Nephron progenitor cell (in vitro differentiated cells): ENCODE measurements around the gene TBC1D25.
A peak's percentile ranks its signal among the peaks of the same experiment; 100 is the strongest.
"Not testable (repeated sequence)": the region's sequence is repeated elsewhere in the genome, so short reads cannot be mapped to it uniquely, and the experiment has no call there.

Experiments
- DNase-seq: peaks from one replicate; pipeline ENCODE4 v3.0.0; 2021
- H3K27ac Mint-ChIP-seq: 2 replicates; pipeline ENCODE4 v1.8.0; 2021; ENCODE audit warnings: mild to moderate bottlenecking, moderate library complexity, mixed read lengths
- H3K27me3 Mint-ChIP-seq: 2 replicates; pipeline ENCODE4 v1.8.0; 2021; ENCODE audit warnings: mild to moderate bottlenecking, low read depth, mixed read lengths; ENCODE audit not compliant: poor library complexity
- H3K36me3 Mint-ChIP-seq: 2 replicates; pipeline ENCODE4 v1.8.0; 2021; ENCODE audit warnings: low read depth, mixed read lengths
- H3K4me1 Mint-ChIP-seq: 2 replicates; pipeline ENCODE4 v1.8.0; 2021; ENCODE audit warnings: mixed read lengths
- H3K4me3 Mint-ChIP-seq: 2 replicates; pipeline ENCODE4 v1.8.0; 2021; ENCODE audit warnings: mild to moderate bottlenecking, moderate library complexity, mixed read lengths
- H3K9me3 Mint-ChIP-seq: 2 replicates; pipeline ENCODE4 v1.8.0; 2021; ENCODE audit warnings: mild to moderate bottlenecking, moderate library complexity, mixed read lengths
- CTCF ChIP-seq: fragments of 200-600 bp; sonication (generic); IDR thresholded peaks from 2 replicates; pipeline ENCODE4 v1.5.0; 2021; ENCODE audit warnings: antibody characterized with exemption

TBC1D25 gene

GRCh38 chrX:48533165-48533564 is 6.3 kb upstream of the TBC1D25 start:
- Mint-ChIP-seq H3K27me3 (no peaks in the 10 kb centered on the region), H3K4me3 (no peak overlapping the region), H3K4me1 (no peaks in the 10 kb centered on the region), H3K36me3 (peaks cover 32% of the 10 kb centered on the region), H3K9me3 (peaks cover 63% of the 10 kb centered on the region), H3K27ac (no peak overlapping the region)
- TF ChIP-seq CTCF, result no peak
- no peak for DNase-seq

- peaks cover 48% of the 10 kb centered on the region for H3K9me3 Mint-ChIP-seq
- TF ChIP-seq CTCF, result no peak
- H3K27ac Mint-ChIP-seq, result no peak overlapping the region
Observed at GRCh38 chrX:48538641-48539344, 721 bp upstream of the TBC1D25 start.

GRCh38 chrX:48540028-48540375 is 488 bp downstream of the TBC1D25 start:
- H3K36me3 Mint-ChIP-seq, result peaks cover 41% of the 10 kb centered on the region
- TF ChIP-seq CTCF, result no peak
- peak overlapping the region; percentile 60 for H3K27ac Mint-ChIP-seq
- H3K4me3 Mint-ChIP-seq, result peak overlapping the region; percentile 88
- no peak for DNase-seq
- H3K27me3 Mint-ChIP-seq, result peaks cover 2% of the 10 kb centered on the region
- H3K9me3 Mint-ChIP-seq, result peaks cover 44% of the 10 kb centered on the region
- peaks cover 11% of the 10 kb centered on the region for H3K4me1 Mint-ChIP-seq

More at GRCh38 chrX:48538641-48539344, 721 bp upstream of the TBC1D25 start:
- peaks cover 33% of the 10 kb centered on the region for H3K36me3 Mint-ChIP-seq
- peaks cover 11% of the 10 kb centered on the region for H3K4me1 Mint-ChIP-seq
- peaks cover 2% of the 10 kb centered on the region for H3K27me3 Mint-ChIP-seq
- DNase-seq, result no peak
- H3K4me3 Mint-ChIP-seq, result peak overlapping the region; percentile 88

GRCh38 chrX:48540480-48540879 is 966 bp downstream of the TBC1D25 start:
- Mint-ChIP-seq H3K27me3 (peaks cover 2% of the 10 kb centered on the region), H3K4me3 (peak overlapping the region; percentile 88), H3K27ac (no peak overlapping the region), H3K4me1 (peaks cover 11% of the 10 kb centered on the region), H3K36me3 (peaks cover 44% of the 10 kb centered on the region), H3K9me3 (peaks cover 42% of the 10 kb centered on the region)
- TF ChIP-seq CTCF, result no peak
- DNase-seq, result no peak

GRCh38 chrX:48541140-48541814 is 1.8 kb downstream of the TBC1D25 start:
- H3K4me1 Mint-ChIP-seq, result peaks cover 11% of the 10 kb centered on the region
- peaks cover 46% of the 10 kb centered on the region for H3K36me3 Mint-ChIP-seq
- H3K9me3 Mint-ChIP-seq, result peaks cover 38% of the 10 kb centered on the region
- H3K4me3 Mint-ChIP-seq, result peak overlapping the region; percentile 58
- peaks cover 2% of the 10 kb centered on the region for H3K27me3 Mint-ChIP-seq
- TF ChIP-seq CTCF, result no peak
- no peak for DNase-seq
- no peak overlapping the region for H3K27ac Mint-ChIP-seq

- Mint-ChIP-seq H3K36me3 (peaks cover 34% of the 10 kb centered on the region), H3K4me3 (no peak overlapping the region), H3K27ac (no peak overlapping the region), H3K4me1 (no peaks in the 10 kb centered on the region), H3K27me3 (no peaks in the 10 kb centered on the region), H3K9me3 (peaks cover 36% of the 10 kb centered on the region)
- no peak for TF ChIP-seq CTCF
- DNase-seq, result no peak
Observed at GRCh38 chrX:48548871-48549270, 9.4 kb downstream of the TBC1D25 start.

- not testable (repeated sequence) for H3K27me3 Mint-ChIP-seq, DNase-seq, H3K4me3 Mint-ChIP-seq, H3K4me1 Mint-ChIP-seq
- H3K36me3 Mint-ChIP-seq, result peaks cover 19% of the 10 kb centered on the region
- H3K9me3 Mint-ChIP-seq, result peaks cover 44% of the 10 kb centered on the region
- H3K27ac Mint-ChIP-seq, result peak overlapping the region; percentile 81
Observed at GRCh38 chrX:48555731-48556325, 16.3 kb downstream of the TBC1D25 start.
